ENCODE results near the gene NEURL2. TPM values are rescaled to one million over a fixed set of nuclear protein-coding genes. Genes with fewer than 3 reads are reported as not detected.
A peak's percentile ranks its signal among the peaks of the same experiment; 100 is the strongest.
"Not testable (repeated sequence)": the region's sequence is repeated elsewhere in the genome, so short reads cannot be mapped to it uniquely, and the experiment has no call there.

NEURL2 gene
- total RNA-seq, 1 donor from 2014 or later: 8.4 TPM

DNA sequence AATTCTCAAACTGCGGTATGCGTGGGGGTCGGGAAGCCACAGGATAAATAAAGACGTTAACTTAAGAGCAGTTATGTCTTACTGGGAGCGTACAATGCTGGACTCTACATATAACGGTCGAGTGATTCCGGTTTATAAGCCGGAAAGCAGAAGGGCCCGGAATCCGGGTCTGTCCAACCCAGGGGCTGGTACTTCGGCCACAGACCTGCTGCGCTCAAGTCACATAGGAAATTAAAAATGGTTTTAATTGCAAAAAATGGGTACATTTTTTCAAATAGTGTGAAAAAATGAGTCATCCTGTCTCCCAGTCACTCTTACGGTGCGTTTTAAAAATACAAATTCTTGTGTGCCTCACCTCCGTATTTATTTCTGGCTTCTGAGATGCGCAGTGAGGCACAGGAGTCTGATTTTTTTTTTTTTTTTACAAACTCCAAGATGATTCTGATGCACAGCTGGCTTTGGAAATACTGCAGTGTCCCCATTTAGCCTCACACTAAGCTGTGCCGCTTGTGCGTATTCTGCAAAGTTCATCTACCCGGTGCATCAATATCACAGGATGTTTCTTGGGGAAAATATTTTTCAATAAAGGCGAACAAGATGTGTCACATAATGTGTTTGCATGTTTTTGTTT is 44.5 kb upstream of the NEURL2 start:
- H3K36me3 Mint-ChIP-seq (ENCODE audit: insufficient read depth): peaks cover 16% of the 10 kb centered on the region
- no peak for DNase-seq (ENCODE audit: low spot score, unreplicated experiment)
- H3K9me3 Mint-ChIP-seq (ENCODE audit: low read depth): no peaks in the 10 kb centered on the region
- H3K4me1 Mint-ChIP-seq (ENCODE audit: low read depth): peaks cover 16% of the 10 kb centered on the region
- H3K4me3 Mint-ChIP-seq (ENCODE audit: low read depth): peak overlapping the region; percentile 85
- no peaks in the 10 kb centered on the region for H3K27me3 Mint-ChIP-seq
- TF ChIP-seq, protein P1, sequence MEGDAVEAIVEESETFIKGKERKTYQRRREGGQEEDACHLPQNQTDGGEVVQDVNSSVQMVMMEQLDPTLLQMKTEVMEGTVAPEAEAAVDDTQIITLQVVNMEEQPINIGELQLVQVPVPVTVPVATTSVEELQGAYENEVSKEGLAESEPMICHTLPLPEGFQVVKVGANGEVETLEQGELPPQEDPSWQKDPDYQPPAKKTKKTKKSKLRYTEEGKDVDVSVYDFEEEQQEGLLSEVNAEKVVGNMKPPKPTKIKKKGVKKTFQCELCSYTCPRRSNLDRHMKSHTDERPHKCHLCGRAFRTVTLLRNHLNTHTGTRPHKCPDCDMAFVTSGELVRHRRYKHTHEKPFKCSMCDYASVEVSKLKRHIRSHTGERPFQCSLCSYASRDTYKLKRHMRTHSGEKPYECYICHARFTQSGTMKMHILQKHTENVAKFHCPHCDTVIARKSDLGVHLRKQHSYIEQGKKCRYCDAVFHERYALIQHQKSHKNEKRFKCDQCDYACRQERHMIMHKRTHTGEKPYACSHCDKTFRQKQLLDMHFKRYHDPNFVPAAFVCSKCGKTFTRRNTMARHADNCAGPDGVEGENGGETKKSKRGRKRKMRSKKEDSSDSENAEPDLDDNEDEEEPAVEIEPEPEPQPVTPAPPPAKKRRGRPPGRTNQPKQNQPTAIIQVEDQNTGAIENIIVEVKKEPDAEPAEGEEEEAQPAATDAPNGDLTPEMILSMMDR (IDR thresholded peaks at IDR 0.05; ENCODE audit: unreplicated experiment): no peak
- H3K27ac Mint-ChIP-seq: peak overlapping the region; percentile 95

DNA sequence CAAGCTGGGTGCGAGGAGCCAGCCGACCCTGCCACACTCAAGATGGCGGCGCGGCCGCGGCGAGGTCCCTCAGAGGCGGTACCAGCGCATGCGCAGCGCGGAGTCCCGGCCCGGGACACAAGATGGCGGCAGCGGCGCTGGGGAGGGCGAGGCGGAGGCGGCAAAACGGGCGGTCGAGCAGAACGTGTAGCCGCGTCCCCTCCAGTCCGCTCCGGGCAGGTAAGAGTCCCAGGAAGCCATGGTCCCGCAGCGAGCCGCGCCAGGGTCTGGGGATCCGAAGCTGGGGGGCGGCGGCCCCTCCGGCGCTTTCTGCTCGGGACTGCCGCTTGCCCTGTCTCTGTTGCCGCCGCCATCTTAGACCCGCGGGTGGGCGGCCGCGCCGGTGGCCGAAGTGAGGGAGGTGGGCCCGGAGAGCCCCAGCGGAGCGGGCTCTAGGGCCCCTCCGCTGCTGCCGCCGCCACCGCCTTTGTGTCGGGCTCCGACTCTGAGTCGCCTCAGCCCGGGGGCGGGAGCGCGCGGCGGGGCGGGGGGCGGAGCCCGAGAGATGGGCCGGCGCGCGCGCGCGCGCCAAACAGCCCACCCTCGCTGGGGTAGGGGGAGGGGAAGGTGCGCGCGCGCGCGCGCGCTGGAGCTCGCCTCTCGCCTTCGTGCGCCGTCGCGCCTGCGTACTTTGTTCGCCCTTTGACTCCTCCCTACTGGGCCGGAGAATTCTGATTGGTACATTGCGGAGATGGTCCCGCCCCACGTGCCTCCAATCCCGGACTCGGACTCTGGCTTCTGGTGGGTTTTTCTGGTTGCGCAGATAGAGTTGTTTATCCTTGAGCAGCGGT is 43.8 kb upstream of the NEURL2 start, which contains the start of gene PCIF1:
PCIF1 (plus strand) TSS at position 98 of the 830 bp plus-strand sequence. CDS start 4,317 bp downstream, outside the sequence.
- no peaks in the 10 kb centered on the region for H3K9me3 Mint-ChIP-seq (ENCODE audit: low read depth)
- TF ChIP-seq, protein P1 (IDR thresholded peaks at IDR 0.05; ENCODE audit: unreplicated experiment): no peak
- H3K27me3 Mint-ChIP-seq: no peaks in the 10 kb centered on the region
- H3K4me3 Mint-ChIP-seq (ENCODE audit: low read depth): peak within 1 kb of the TSS; percentile 98
- DNase-seq (ENCODE audit: low spot score, unreplicated experiment): peak; percentile 96
- peaks cover 16% of the 10 kb centered on the region for H3K4me1 Mint-ChIP-seq (ENCODE audit: low read depth)
- H3K27ac Mint-ChIP-seq: peak within 1 kb of the TSS; percentile 99
- H3K36me3 Mint-ChIP-seq (ENCODE audit: insufficient read depth): peaks cover 16% of the 10 kb centered on the region

DNA sequence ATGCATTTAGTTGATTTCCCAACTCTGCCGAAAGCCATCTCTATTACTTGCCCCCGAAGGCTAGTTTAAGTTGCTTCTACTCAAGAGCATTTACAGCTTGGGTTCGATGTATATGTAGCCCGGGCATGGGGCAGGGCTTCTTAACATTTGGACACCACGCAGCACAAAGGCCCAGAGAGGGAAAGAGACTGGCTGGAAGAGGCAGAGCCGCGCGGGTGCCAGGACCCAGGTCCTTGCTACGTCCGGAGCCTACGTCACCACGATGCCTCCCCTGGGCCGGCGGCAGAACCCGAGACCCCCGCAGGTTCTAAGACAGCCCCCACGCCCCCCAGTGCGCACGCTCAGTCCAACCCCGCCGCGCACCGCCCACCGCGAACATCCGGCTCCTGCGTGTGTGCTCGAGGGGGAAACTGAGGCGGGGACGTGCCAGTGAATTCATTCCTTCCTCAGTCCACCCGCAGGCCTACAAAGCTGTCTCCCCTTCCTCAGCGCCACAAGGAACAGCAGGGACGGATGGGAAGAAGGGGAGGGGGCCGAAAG is 43.1 kb upstream of the NEURL2 start:
- H3K9me3 Mint-ChIP-seq (ENCODE audit: low read depth): no peaks in the 10 kb centered on the region
- H3K36me3 Mint-ChIP-seq (ENCODE audit: insufficient read depth): peaks cover 11% of the 10 kb centered on the region
- DNase-seq (ENCODE audit: low spot score, unreplicated experiment): no peak
- TF ChIP-seq, protein P1 (IDR thresholded peaks at IDR 0.05; ENCODE audit: unreplicated experiment): no peak
- peak overlapping the region; percentile 98 for H3K4me3 Mint-ChIP-seq (ENCODE audit: low read depth)
- no peaks in the 10 kb centered on the region for H3K27me3 Mint-ChIP-seq
- H3K4me1 Mint-ChIP-seq (ENCODE audit: low read depth): peaks cover 16% of the 10 kb centered on the region
- peak overlapping the region; percentile 99 for H3K27ac Mint-ChIP-seq

DNA sequence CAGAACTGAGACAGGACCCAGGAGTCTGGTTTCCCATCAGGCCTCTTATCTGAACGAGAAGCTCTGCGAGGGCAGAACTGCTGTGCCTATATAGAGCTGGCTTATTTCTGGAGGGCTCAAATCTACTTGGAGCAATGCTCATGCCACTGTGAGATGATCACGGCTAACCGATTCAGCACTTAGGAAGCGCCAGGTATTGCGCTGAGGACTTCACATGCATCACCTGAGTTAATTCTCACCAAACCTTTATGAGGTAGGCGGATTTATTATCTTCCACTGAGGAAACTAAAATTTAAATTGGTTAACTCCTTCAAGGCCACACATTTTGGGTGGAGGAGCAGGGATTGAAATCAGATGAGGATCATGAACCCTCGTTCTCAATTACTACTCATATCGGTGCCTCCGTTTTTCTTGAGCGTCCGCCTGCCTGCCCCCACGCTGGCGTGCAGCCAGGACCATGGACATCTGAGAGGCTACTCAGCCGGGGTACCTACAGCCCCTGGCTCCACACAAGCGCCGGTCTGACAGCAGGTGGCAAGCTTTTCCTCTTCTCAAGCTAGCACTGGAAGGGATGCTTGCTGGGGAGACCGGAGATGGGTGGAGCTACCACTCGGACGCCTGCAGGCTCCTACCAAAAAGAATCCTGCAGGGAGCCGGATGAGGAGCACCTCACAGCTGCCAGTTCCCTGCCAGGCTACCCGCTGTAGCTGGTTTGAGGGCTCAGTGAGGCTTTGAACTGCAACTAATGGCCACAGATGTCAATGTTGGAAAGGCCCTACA is 42.4 kb upstream of the NEURL2 start:
- Mint-ChIP-seq H3K9me3 (ENCODE audit: low read depth) (no peaks in the 10 kb centered on the region), H3K27ac (peak overlapping the region; percentile 99), H3K4me1 (ENCODE audit: low read depth) (peaks cover 16% of the 10 kb centered on the region), H3K4me3 (ENCODE audit: low read depth) (peak overlapping the region; percentile 98), H3K36me3 (ENCODE audit: insufficient read depth) (peaks cover 10% of the 10 kb centered on the region), H3K27me3 (no peaks in the 10 kb centered on the region)
- TF ChIP-seq, protein P1 (IDR thresholded peaks at IDR 0.05; ENCODE audit: unreplicated experiment): peak; percentile 28
- DNase-seq (ENCODE audit: low spot score, unreplicated experiment): peak; percentile 43

DNA sequence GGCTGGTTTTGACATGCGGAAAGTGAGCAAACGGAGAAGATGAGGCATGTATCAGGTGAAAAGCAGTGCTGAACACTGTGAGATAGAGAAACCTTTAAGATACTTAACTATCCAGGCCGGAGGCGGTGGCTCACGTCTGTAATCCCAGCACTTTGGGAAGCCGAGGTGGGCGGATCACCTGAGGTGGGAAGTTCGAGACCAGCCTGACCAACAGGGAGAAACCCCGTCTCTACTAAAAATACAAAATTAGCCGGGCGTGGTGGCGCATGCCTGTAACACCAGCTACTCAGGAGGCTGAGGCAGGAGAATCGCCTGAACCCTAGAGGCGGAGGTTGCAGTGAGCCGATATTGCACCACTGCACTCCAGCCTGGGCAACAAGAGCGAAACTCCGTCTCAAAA is 40.7 kb upstream of the NEURL2 start:
- not testable (repeated sequence) for H3K27ac Mint-ChIP-seq; H3K27me3 Mint-ChIP-seq; H3K4me3 Mint-ChIP-seq (ENCODE audit: low read depth)

More for the DNA sequence above, 40.7 kb upstream of the NEURL2 start:
- not testable (repeated sequence) for H3K36me3 Mint-ChIP-seq (ENCODE audit: insufficient read depth); DNase-seq (ENCODE audit: low spot score, unreplicated experiment); H3K9me3 Mint-ChIP-seq (ENCODE audit: low read depth)
- H3K4me1 Mint-ChIP-seq (ENCODE audit: low read depth): peaks cover 21% of the 10 kb centered on the region

Measured in progenitor cell of endocrine pancreas (in vitro differentiated cells).